SK-N-SH treated with all-trans-retinoic acid at 6 μM for 48 hours (cell line): Measurements from ENCODE around the gene KIFC1.

Experiments
- ATAC-seq: fragments of 200-7000 bp; cut with Tn5 transposase; 3 replicates; pipeline ENCODE4 v1.9.1; 2020; ENCODE audit warnings: mild to moderate bottlenecking, moderate library complexity
- ARNTL ChIP-seq: fragments of 450-650 bp; formaldehyde crosslinking; IDR thresholded peaks from 2 replicates; pipeline ENCODE4 v1.5.0; 2020; ENCODE audit warnings: low read depth, mild to moderate bottlenecking, moderate library complexity, borderline replicate concordance
- BACH2 ChIP-seq: fragments of 250-450 bp; sonication (Bioruptor Pico); IDR thresholded peaks from 2 replicates; pipeline ENCODE4 v1.9.0; 2021; ENCODE audit warnings: mild to moderate bottlenecking, borderline replicate concordance
- ESRRG ChIP-seq: fragments of 250-450 bp; sonication (Bioruptor Pico); IDR thresholded peaks from 2 replicates; pipeline ENCODE4 v1.6.1; 2021; ENCODE audit warnings: mild to moderate bottlenecking
- GLIS3 ChIP-seq: fragments of 250-450 bp; sonication (Bioruptor Pico); IDR thresholded peaks from 2 replicates; pipeline ENCODE4 v1.5.0; 2020; ENCODE audit warnings: mild to moderate bottlenecking, moderate library complexity
- ISL1 ChIP-seq: fragments of 250-450 bp; sonication (Bioruptor Pico); IDR thresholded peaks from 2 replicates; pipeline ENCODE4 v2.1.2; 2022; ENCODE audit warnings: mild to moderate bottlenecking, moderate library complexity
- PPARA ChIP-seq: fragments of 250-450 bp; sonication (Bioruptor Pico); IDR thresholded peaks from 2 replicates; pipeline ENCODE4 v1.5.0; 2020; ENCODE audit warnings: mild to moderate bottlenecking, borderline replicate concordance
- RARB ChIP-seq: fragments of 250-450 bp; sonication (Bioruptor Pico); IDR thresholded peaks from 2 replicates; pipeline ENCODE4 v1.8.0; 2021; ENCODE audit warnings: mild to moderate bottlenecking, moderate library complexity
- SNAI2 ChIP-seq: fragments of 250-450 bp; sonication (Bioruptor Pico); IDR thresholded peaks from 2 replicates; pipeline ENCODE4 v1.5.0; 2020; ENCODE audit warnings: mild to moderate bottlenecking, moderate library complexity
- TCF4 ChIP-seq: fragments of 250-450 bp; sonication (Bioruptor Pico); IDR thresholded peaks from 2 replicates; pipeline ENCODE4 v1.8.0; 2021; ENCODE audit warnings: mild to moderate bottlenecking, moderate library complexity, borderline replicate concordance
- TOX ChIP-seq: fragments of 250-450 bp; sonication (Bioruptor Pico); IDR thresholded peaks from 2 replicates; pipeline ENCODE4 v1.8.0; 2021; ENCODE audit warnings: mild to moderate bottlenecking, moderate library complexity, borderline replicate concordance
- TSHZ2 ChIP-seq: fragments of 250-450 bp; sonication (Bioruptor Pico); IDR thresholded peaks from 2 replicates; pipeline ENCODE4 v1.5.0; 2020; ENCODE audit warnings: mild to moderate bottlenecking, moderate library complexity
- ZFP30 ChIP-seq: fragments of 450-650 bp; formaldehyde crosslinking; IDR thresholded peaks from 2 replicates; pipeline ENCODE4 v1.5.0; 2022; ENCODE audit warnings: mild to moderate bottlenecking, moderate library complexity
- ZNF8 ChIP-seq: fragments of 450-650 bp; formaldehyde crosslinking; IDR thresholded peaks from 2 replicates; pipeline ENCODE4 v1.5.0; 2020; ENCODE audit warnings: mild to moderate bottlenecking, moderate library complexity
- TF ChIP-seq, protein P1 (sequence below): fragments of 250-450 bp; sonication (Bioruptor Pico); IDR thresholded peaks from 2 replicates; pipeline ENCODE4 v1.8.0; 2020; ENCODE audit warnings: mild to moderate bottlenecking, moderate library complexity, borderline replicate concordance
- TF ChIP-seq, protein P2 (sequence below): fragments of 250-450 bp; sonication (Bioruptor Pico); IDR thresholded peaks from 2 replicates; pipeline ENCODE4 v1.8.0; 2021; ENCODE audit warnings: low read depth, mild to moderate bottlenecking, moderate library complexity, borderline replicate concordance
- TF ChIP-seq, protein P3 (sequence below): fragments of 250-450 bp; sonication (Bioruptor Pico); IDR thresholded peaks from 2 replicates; pipeline ENCODE4 v1.5.1; 2020; ENCODE audit warnings: low read depth, mild to moderate bottlenecking, moderate library complexity

KIFC1 gene

GRCh38 chr6:33404884-33405283 is 13.3 kb downstream of the KIFC1 start (continued):
- TF ChIP-seq, protein P1, sequence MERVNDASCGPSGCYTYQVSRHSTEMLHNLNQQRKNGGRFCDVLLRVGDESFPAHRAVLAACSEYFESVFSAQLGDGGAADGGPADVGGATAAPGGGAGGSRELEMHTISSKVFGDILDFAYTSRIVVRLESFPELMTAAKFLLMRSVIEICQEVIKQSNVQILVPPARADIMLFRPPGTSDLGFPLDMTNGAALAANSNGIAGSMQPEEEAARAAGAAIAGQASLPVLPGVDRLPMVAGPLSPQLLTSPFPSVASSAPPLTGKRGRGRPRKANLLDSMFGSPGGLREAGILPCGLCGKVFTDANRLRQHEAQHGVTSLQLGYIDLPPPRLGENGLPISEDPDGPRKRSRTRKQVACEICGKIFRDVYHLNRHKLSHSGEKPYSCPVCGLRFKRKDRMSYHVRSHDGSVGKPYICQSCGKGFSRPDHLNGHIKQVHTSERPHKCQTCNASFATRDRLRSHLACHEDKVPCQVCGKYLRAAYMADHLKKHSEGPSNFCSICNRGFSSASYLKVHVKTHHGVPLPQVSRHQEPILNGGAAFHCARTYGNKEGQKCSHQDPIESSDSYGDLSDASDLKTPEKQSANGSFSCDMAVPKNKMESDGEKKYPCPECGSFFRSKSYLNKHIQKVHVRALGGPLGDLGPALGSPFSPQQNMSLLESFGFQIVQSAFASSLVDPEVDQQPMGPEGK (CRISPR knock-in tag), result no peak
- TF ChIP-seq GLIS3 (CRISPR knock-in tag) (no peak), TCF4 (no peak), RARB (CRISPR knock-in tag) (no peak), ARNTL (CRISPR knock-in tag) (no peak), BACH2 (no peak)

DNA sequence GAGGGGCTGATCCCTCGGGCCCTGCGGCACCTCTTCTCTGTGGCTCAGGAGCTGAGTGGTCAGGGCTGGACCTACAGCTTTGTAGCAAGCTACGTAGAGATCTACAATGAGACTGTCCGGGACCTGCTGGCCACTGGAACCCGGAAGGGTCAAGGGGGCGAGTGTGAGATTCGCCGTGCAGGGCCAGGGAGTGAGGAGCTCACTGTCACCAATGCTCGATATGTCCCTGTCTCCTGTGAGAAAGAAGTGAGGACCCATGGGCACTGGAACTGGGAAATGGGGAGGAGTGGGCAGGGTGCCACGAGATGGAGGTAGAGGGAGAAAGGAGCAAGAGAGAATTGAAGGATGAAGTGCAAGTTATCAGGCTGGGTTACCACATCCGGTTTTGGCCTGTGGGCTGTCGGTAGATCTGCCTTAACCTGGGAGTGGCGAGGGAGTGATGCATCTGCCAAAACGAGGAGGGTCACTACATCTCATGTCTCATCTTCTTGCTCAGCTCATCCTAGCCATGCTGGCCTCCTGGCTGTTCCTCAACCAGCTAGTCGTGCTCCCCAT is 13.8 kb downstream of the KIFC1 start:
- TF ChIP-seq ARNTL (CRISPR knock-in tag), result no peak
- TF ChIP-seq, protein P1 (CRISPR knock-in tag), result no peak
- TF ChIP-seq, protein P2, sequence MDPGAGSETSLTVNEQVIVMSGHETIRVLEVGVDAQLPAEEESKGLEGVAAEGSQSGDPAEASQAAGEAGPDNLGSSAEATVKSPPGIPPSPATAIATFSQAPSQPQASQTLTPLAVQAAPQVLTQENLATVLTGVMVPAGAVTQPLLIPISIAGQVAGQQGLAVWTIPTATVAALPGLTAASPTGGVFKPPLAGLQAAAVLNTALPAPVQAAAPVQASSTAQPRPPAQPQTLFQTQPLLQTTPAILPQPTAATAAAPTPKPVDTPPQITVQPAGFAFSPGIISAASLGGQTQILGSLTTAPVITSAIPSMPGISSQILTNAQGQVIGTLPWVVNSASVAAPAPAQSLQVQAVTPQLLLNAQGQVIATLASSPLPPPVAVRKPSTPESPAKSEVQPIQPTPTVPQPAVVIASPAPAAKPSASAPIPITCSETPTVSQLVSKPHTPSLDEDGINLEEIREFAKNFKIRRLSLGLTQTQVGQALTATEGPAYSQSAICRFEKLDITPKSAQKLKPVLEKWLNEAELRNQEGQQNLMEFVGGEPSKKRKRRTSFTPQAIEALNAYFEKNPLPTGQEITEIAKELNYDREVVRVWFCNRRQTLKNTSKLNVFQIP (CRISPR knock-in tag), result no peak
- TF ChIP-seq TCF4, result no peak
- no peak for TF ChIP-seq BACH2
- TF ChIP-seq PPARA (CRISPR knock-in tag), result no peak
- TF ChIP-seq ZFP30, result no peak
- TF ChIP-seq ISL1 (CRISPR knock-in tag), result no peak
- TF ChIP-seq TSHZ2, result no peak
- TF ChIP-seq GLIS3 (CRISPR knock-in tag), result no peak
- TF ChIP-seq RARB (CRISPR knock-in tag), result no peak
- no peak for TF ChIP-seq ZNF8 (CRISPR knock-in tag)
- TF ChIP-seq SNAI2 (CRISPR knock-in tag), result no peak
- TF ChIP-seq, protein P3, sequence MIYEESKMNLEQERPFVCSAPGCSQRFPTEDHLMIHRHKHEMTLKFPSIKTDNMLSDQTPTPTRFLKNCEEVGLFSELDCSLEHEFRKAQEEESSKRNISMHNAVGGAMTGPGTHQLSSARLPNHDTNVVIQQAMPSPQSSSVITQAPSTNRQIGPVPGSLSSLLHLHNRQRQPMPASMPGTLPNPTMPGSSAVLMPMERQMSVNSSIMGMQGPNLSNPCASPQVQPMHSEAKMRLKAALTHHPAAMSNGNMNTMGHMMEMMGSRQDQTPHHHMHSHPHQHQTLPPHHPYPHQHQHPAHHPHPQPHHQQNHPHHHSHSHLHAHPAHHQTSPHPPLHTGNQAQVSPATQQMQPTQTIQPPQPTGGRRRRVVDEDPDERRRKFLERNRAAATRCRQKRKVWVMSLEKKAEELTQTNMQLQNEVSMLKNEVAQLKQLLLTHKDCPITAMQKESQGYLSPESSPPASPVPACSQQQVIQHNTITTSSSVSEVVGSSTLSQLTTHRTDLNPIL (CRISPR knock-in tag), result no peak
- TF ChIP-seq TOX, result no peak
- TF ChIP-seq ESRRG (CRISPR knock-in tag), result no peak
- no peak for ATAC-seq

- TF ChIP-seq, protein P1 (CRISPR knock-in tag), result no peak
- TF ChIP-seq GLIS3 (CRISPR knock-in tag) (no peak), TOX (no peak), PPARA (CRISPR knock-in tag) (no peak), RARB (CRISPR knock-in tag) (no peak), TSHZ2 (no peak), ZFP30 (no peak), ARNTL (CRISPR knock-in tag) (no peak)
- ATAC-seq, result no peak
Observed at GRCh38 chr6:33406126-33406525, 14.5 kb downstream of the KIFC1 start.
